ENCODE measurements around the gene RNASET2. TPM values are rescaled to one million over a fixed set of nuclear protein-coding genes. Genes with fewer than 3 reads are reported as not detected.
"Not testable (repeated sequence)": the region's sequence is repeated elsewhere in the genome, so short reads cannot be mapped to it uniquely, and the experiment has no call there.

RNASET2 gene
- total RNA-seq, 2 experiments from 2014 or later = 69.2 to 70.2 TPM

DNA sequence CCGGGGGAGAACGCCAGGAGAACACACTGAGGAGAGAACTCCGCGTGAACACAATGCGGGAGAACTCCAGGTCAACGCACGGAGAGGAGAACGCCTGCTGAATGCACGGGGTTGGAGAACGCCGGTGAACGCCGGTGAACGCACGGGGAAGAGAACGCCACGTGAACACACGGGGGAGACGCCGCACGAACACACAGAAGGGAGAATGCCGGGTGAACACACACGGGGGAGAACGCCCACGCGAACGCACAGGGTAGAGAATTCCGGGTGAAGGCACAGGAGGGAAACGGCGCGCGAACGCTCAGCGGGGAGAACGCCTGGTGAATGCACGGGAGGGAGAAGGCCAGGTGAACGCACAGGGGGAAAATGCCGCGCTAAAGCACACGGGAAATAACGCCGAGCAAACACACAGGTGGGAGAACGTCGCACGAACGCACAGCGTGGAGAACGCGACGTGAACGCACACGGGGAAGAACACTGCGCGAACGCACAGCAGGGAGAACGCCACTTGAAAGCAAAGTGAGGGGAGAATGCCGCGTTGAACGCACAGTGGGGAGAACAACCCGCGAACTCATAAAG lies 56.1 kb downstream of the RNASET2 start:
- no peaks in the 10 kb centered on the region for H3K36me3 Mint-ChIP-seq (ENCODE audit: low read depth)
- CTCF ChIA-PET = no interaction called here
- H3K27ac Mint-ChIP-seq = no peak overlapping the region
- no peak for DNase-seq
- POLR2A ChIA-PET = no interaction called here
- no peaks in the 10 kb centered on the region for H3K27me3 Mint-ChIP-seq
- no peak for ATAC-seq
- TF ChIP-seq, protein P1, sequence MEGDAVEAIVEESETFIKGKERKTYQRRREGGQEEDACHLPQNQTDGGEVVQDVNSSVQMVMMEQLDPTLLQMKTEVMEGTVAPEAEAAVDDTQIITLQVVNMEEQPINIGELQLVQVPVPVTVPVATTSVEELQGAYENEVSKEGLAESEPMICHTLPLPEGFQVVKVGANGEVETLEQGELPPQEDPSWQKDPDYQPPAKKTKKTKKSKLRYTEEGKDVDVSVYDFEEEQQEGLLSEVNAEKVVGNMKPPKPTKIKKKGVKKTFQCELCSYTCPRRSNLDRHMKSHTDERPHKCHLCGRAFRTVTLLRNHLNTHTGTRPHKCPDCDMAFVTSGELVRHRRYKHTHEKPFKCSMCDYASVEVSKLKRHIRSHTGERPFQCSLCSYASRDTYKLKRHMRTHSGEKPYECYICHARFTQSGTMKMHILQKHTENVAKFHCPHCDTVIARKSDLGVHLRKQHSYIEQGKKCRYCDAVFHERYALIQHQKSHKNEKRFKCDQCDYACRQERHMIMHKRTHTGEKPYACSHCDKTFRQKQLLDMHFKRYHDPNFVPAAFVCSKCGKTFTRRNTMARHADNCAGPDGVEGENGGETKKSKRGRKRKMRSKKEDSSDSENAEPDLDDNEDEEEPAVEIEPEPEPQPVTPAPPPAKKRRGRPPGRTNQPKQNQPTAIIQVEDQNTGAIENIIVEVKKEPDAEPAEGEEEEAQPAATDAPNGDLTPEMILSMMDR (IDR thresholded peaks at IDR 0.05) = no peak
- no peaks in the 10 kb centered on the region for H3K4me1 Mint-ChIP-seq (ENCODE audit: low read depth)
- H3K9me3 Mint-ChIP-seq = peaks cover 1% of the 10 kb centered on the region
- intact Hi-C loops (cut with micrococcal nuclease) = no loop called here
- H3K4me3 Mint-ChIP-seq = no peak overlapping the region

DNA sequence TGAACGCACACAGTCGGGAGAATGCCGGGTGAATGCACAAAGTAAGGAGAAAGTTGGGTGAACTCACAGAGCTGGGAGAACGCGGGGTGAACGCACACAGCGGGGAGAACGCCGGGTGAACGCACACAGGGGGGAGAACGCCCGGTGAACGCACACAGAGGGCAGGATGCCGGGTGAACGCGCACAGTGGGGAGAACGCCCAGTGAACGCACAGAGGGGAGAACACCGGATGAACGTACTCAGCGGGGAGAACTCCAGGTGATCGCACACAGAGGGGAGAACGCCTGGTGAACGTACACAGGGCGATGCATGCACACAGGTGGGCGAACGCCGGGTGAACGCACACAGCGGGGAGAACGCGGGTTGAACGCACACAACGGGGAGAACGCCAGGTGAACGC lies 57.4 kb downstream of the RNASET2 start:
- intact Hi-C loops (cut with micrococcal nuclease) = no loop called here
- H3K4me3 Mint-ChIP-seq = no peak overlapping the region
- POLR2A ChIA-PET = no interaction called here
- peaks cover 1% of the 10 kb centered on the region for H3K9me3 Mint-ChIP-seq
- TF ChIP-seq, protein P1 (IDR thresholded peaks at IDR 0.05) = no peak
- ATAC-seq (no peak), DNase-seq (no peak)
- CTCF ChIA-PET = no interaction called here
- H3K27me3 Mint-ChIP-seq = no peaks in the 10 kb centered on the region
- H3K4me1 Mint-ChIP-seq (ENCODE audit: low read depth) = no peaks in the 10 kb centered on the region
- H3K27ac Mint-ChIP-seq = no peak overlapping the region
- no peaks in the 10 kb centered on the region for H3K36me3 Mint-ChIP-seq (ENCODE audit: low read depth)

DNA sequence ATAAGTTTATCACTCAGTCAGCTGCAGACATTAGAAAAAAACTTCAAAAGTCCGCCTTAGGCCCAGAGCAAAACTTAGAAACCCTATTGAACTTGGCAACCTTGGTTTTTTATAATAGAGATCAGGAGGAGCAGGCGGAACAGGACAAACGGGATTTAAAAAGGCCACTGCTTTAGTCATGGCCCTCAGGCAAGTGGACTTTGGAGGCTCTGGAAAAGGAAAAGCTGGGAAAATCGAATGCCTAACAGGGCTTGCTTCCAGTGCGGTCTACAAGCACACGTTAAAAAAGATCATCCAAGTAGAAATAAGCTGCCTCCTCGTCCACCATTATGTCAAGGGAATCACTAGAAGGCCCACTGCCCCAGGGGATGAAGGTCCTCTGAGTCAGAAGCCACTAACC lies 61.7 kb downstream of the RNASET2 start:
- H3K4me3 Mint-ChIP-seq; H3K27me3 Mint-ChIP-seq; H3K36me3 Mint-ChIP-seq (ENCODE audit: low read depth); intact Hi-C loops (cut with micrococcal nuclease); DNase-seq; H3K4me1 Mint-ChIP-seq (ENCODE audit: low read depth); H3K27ac Mint-ChIP-seq; H3K9me3 Mint-ChIP-seq; ATAC-seq; POLR2A ChIA-PET: not testable (repeated sequence)
- CTCF ChIA-PET = interaction anchor here (1.4 kb wide), 1 partner anchor 95 kb away, joined by 3 read pairs; no protein-coding TSS in a partner anchor

GRCh38 chr6:166892472-166892871 lies 63.9 kb downstream of the RNASET2 start:
- CTCF ChIA-PET; ATAC-seq; H3K36me3 Mint-ChIP-seq (ENCODE audit: low read depth); H3K9me3 Mint-ChIP-seq; H3K27me3 Mint-ChIP-seq; DNase-seq; H3K4me3 Mint-ChIP-seq; intact Hi-C loops (cut with micrococcal nuclease); H3K4me1 Mint-ChIP-seq (ENCODE audit: low read depth); H3K27ac Mint-ChIP-seq; POLR2A ChIA-PET: not testable (repeated sequence)

DNA sequence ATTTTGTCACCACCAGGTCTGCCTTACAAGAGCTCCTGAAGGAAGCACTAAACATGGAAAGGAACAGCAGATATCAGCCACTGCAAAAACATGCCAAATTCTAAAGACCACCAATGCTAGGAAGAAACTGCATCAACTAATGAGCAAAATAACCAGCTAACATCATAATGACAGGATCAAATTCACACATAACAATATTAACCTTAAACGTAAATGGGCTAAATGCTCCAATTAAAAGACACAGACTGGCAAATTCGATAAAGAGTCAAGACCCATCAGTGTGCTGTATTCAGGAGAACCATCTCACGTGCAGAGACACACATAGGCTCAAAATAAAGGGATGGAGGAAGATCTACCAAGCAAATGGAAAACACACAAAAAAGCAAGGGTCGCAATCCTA lies 69.6 kb downstream of the RNASET2 start:
- CTCF ChIA-PET = interaction anchor here (2.0 kb wide), 1 partner anchor 112 kb away, joined by 8 read pairs; no protein-coding TSS in a partner anchor
- H3K4me3 Mint-ChIP-seq; H3K36me3 Mint-ChIP-seq (ENCODE audit: low read depth); POLR2A ChIA-PET; H3K4me1 Mint-ChIP-seq (ENCODE audit: low read depth); intact Hi-C loops (cut with micrococcal nuclease); H3K27me3 Mint-ChIP-seq; H3K27ac Mint-ChIP-seq; ATAC-seq; DNase-seq: not testable (repeated sequence)
- peaks cover 17% of the 10 kb centered on the region for H3K9me3 Mint-ChIP-seq

GRCh38 chr6:166884958-166885357 lies 71.4 kb downstream of the RNASET2 start:
- H3K4me3 Mint-ChIP-seq; H3K4me1 Mint-ChIP-seq (ENCODE audit: low read depth); intact Hi-C loops (cut with micrococcal nuclease); ATAC-seq; H3K36me3 Mint-ChIP-seq (ENCODE audit: low read depth); H3K27ac Mint-ChIP-seq; DNase-seq; H3K27me3 Mint-ChIP-seq; POLR2A ChIA-PET: not testable (repeated sequence)
- CTCF ChIA-PET = interaction anchor here (1.2 to 2.0 kb wide), 2 partner anchors 98 to 110 kb away, joined by 3 to 8 read pairs; no protein-coding TSS in a partner anchor
- H3K9me3 Mint-ChIP-seq = peaks cover 15% of the 10 kb centered on the region

GRCh38 chr6:166879594-166879993 lies 76.8 kb downstream of the RNASET2 start:
- TF ChIP-seq, protein P1 (IDR thresholded peaks at IDR 0.05) = no peak
- POLR2A ChIA-PET = no interaction called here
- H3K4me1 Mint-ChIP-seq (ENCODE audit: low read depth) = no peaks in the 10 kb centered on the region
- H3K4me3 Mint-ChIP-seq = no peak overlapping the region
- no peaks in the 10 kb centered on the region for H3K27me3 Mint-ChIP-seq
- no peak overlapping the region for H3K27ac Mint-ChIP-seq
- peaks cover 6% of the 10 kb centered on the region for H3K9me3 Mint-ChIP-seq
- DNase-seq (no peak), ATAC-seq (no peak)
- H3K36me3 Mint-ChIP-seq (ENCODE audit: low read depth) = peaks cover 2% of the 10 kb centered on the region
- CTCF ChIA-PET = no interaction called here
- intact Hi-C loops (cut with micrococcal nuclease) = no loop called here

Small RNA genes lying within 50 kb of the gene (microRNA-seq; reads per million reads assigned to microRNA genes)
- 3.6 reads per million, percentile 10 among the genes with 10 or more reads in this experiment for gene MIR3939 (ENCODE audit: borderline microRNAs expressed, borderline replicate concordance)

Other genes with a start within 250 kb of the RNASET2 start
- gene CEP43, start 42.8 kb upstream of the RNASET2 start, total RNA-seq = 10 to 100 TPM; 20.2 to 21.3 TPM
- gene CCR6, start 166.5 kb upstream of the RNASET2 start, total RNA-seq = under 1 TPM in 1 of 2 experiments, not detected in 1; 0.23 TPM
- gene GPR31, start 201.4 kb upstream of the RNASET2 start, total RNA-seq = not detected